MM.1S (cell line): ENCODE measurements around the gene ACTR3C.
"Not testable (repeated sequence)": the region's sequence is repeated elsewhere in the genome, so short reads cannot be mapped to it uniquely, and the experiment has no call there.

Source experiments
- CTCF ChIP-seq: fragments of 300-600 bp; sonication (generic); IDR thresholded peaks from 2 replicates; pipeline ENCODE4 v1.5.1; 2016; ENCODE audit warnings: antibody characterized with exemption, low read length, mixed read lengths
- EZH2 ChIP-seq: fragments of 300-600 bp; sonication (generic); optimal IDR thresholded peaks from 2 replicates; pipeline ENCODE3; 2017; ENCODE audit warnings: low read depth, mild to moderate bottlenecking, antibody characterized with exemption, low read length, mixed read lengths

GRCh38 chr7:150316987-150317386 is 6.4 kb downstream of the ACTR3C start:
- TF ChIP-seq CTCF, EZH2: not testable (repeated sequence)
